DMS 273 (cell line): ENCODE measurements around the gene BRD9.
A peak's percentile ranks its signal among the peaks of the same experiment; 100 is the strongest.
"Not testable (repeated sequence)": the region's sequence is repeated elsewhere in the genome, so short reads cannot be mapped to it uniquely, and the experiment has no call there.

Source experiments
- DNase-seq: peaks from one replicate; lab custom pipeline; 2025; ENCODE audit not compliant: unreplicated experiment; lab: John Stamatoyannopoulos, UW

The BRD9 gene

DNA sequence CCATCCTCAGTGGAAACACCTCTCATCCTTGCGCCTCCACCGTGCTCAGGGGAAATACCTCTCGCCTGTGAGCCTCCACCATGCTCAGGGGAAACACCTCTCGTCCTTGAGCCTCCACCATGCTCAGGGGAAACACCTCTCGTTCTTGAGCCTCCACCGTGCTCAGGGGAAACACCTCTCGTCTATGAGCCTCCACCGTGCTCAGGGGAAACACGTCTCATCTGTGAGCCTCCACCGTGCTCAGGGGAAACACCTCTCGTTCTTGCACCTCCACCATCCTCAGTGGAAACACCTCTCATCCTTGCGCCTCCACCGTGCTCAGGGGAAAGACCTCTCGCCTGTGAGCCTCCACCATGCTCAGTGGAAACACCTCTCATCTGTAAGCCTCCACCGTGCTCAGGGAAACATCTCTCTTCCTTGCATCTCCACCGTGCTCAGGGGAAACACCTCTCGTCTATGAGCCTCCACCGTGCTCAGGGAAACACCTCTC is 46.0 kb downstream of the BRD9 start:
- not testable (repeated sequence) for DNase-seq

GRCh38 chr5:845676-846601 is 46.7 kb downstream of the BRD9 start:
- not testable (repeated sequence) for DNase-seq

- DNase-seq: not testable (repeated sequence)
These were observed 47.4 kb downstream of the BRD9 start for GRCh38 chr5:845031-845675.

- DNase-seq: not testable (repeated sequence)
These were observed 48.2 kb downstream of the BRD9 start for GRCh38 chr5:844426-844825.

- DNase-seq: not testable (repeated sequence)
These were observed 48.7 kb downstream of the BRD9 start for GRCh38 chr5:843926-844325.

GRCh38 chr5:843371-843770 is 49.2 kb downstream of the BRD9 start:
- DNase-seq: not testable (repeated sequence)

DNA sequence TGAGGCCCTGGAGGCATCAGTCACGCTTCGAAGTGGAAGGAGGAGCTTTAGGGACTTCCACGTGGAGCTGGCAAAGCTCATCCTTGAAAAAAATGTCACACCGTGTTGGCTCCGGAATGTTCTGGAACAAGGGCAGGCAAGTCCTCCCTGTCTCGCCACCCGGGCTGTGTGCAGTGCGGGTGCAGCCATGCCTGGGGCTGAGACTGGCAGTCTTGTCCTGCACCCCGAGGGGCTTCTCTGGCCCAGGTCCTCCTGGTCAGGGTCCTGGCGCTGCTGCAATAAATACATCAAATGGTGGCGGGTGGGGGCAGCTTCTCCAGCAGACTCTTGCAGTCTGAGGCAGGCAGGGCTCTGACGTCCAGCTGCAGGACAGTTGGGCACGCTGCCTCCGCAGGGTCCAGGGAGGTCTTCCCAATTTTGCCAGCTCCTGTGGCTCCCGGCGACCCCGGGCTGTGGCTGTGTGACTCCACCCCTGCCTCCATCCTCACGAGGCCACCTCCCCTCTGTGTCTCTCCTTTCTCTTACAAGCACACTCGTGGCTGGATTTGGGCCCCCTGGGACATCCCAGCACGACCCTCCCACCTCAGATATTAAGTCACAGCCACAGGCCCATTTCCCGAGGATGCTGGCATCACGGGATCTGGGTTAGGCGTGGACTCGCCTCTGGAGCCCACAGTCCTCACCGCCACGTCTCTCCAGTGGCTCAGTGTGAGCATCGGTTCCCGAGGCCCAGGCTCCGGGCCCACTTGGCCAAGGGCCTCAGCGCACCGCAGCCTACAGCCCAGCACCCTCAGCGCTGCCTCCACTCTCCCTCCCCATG is 50.0 kb downstream of the BRD9 start:
- DNase-seq: not testable (repeated sequence)

DNA sequence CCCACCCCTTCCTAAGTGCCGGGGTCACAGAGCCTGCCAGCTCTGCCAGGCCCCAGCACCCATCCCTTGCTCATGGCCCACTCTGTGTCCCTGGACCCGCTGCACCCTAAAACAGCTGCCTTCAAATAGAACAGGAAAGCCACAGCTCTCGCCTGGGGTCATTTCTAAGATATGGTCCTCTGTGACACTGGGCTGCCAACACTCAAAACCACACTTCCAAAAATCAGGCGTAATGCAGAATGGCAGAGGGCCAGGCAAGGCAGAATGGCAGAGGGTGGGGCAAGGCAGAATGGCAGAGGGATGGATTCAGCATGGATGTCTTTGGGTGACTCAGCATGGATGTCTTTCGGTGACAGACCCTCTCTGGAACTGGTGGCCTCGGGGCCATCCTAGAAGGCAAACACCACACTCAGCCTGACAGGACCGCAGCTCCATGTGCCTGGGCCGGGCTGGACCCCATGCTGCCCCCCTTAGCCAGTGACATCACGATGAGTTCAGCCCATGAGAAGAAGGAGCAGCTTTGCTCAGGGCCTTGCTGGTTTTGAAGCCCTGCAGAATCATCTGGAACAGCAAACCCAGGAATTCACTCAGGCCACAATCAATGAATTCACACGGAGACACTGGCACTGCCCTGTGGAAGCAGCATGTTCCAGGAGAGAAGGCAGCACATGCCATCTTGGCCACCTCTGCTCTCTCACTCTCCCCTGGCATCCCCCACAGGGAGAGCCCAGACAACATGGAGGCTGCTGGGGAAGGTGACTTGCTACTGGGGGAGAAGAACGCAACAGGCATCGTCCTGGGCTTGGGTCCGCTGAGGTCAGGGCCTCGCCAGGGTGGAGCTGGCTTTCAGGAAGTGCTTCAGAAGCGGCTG is 50.8 kb downstream of the BRD9 start:
- not testable (repeated sequence) for DNase-seq

GRCh38 chr5:840974-841435 is 51.6 kb downstream of the BRD9 start:
- not testable (repeated sequence) for DNase-seq

DNA sequence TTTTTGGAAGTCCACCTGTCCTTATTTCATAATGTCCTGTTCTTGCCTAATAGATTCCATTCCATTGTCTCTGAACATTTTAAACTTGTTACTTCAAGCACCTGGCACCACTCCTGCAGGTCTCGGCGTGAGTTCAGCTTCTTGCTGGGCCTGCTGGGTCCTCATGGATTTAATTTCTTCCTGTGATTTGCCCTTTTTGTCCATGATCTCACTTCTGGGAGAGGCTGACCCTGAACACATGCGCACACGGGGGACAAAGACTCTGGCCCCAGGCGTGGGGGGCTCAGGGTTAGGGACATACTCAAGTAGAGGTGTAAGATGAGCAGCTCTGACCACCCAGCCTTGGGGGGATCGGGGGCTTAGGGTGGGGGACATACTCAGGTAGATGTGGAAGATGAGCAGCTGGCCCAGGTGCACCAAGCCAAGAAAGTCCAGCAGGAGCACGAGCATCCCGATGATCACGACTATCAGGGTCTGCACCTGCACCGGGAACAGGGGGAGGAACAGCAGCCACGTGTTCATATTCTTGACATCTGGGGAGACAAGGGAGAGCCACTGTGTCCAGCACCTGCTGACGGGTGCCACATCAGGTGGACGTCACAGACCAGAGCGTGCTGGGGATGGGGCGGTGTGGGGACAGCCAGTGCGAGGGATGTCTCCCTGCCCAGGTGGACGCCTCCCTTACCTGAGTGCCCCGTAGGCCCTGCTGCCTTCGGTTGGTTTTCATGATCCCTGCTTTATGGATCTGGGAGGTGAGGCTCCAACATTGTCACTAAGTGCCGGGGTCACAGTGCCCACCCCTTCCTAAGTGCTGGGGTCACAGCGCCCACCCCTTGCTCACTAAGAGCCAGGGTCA is 52.3 kb downstream of the BRD9 start:
- not testable (repeated sequence) for DNase-seq

DNA sequence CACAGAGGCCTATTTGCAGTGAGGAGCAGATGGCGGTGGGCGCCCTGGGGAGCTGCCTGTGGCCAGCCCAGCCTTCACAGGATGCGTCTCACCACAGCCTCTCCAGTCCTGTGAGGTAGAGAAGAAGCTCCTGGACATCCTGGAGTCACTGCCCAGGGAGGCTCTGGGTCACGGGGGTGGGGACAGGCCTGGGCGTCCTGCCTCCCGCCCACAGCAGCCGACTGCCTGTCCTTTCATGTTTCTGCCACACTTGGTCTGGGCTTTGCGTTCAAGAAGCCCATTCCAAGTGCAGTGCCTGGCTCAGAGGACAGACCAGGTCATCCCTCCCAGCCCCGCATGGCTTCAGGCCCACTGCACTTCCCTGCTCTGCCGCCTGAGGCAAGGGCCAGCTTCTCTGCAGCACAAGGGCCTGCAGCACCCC is 54.2 kb downstream of the BRD9 start:
- peak; percentile 64 for DNase-seq

DNA sequence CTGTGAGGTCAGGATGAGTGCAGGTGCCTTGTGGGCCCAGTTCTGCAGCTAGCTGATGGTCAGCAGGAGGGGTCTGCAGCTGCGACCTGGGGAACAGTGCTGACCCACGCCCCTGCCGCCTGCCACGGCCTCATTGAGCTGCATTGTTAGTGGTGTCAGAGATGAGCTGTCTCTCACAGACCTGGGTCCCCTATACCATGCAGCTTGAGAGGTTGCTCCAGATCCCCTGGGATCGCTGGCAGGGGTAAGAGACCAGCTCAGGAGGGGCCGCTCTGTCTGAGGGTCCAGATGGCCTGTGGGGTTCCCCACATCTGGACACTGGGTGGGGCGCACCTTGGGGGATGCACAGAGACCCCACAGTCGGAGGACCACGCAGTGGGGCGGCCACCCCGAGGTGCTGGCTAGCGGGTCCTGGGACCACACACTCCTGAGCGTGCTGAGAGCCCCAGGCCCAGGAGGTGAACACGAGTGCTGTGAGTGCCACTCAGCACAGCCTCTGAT is 54.9 kb downstream of the BRD9 start:
- not testable (repeated sequence) for DNase-seq

DNA sequence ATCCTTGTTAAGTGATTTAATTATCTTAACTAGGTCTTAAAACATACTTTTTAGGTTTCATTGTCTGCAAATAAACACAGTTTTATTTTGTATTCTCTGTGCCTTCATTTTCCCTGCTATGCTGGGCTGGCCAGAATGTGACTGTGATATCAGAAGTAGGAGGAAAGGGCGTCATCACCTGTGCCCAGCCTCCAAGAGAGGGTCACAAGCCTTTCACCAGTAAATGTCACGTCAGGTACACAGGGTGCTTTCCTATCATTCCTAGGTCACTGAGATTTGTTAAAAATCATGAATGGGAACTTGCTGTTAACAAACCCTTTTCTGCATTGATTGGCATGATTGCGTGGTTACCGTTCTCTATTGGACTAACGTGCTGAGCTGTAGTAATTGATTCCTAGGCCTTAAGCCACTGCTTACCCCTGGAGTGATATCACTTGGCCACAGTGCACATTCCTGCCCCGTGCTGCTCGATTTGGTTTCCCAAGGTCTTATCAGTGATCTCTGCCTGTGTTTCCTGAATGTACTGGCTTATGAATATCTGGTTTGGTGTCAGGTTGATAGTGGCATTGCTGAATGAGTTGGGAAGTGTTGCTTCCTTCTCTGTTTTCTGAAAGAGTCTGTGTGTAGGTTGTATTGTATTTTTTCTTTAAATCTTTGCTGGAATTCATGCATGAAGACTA is 56.5 kb downstream of the BRD9 start:
- not testable (repeated sequence) for DNase-seq

DNA sequence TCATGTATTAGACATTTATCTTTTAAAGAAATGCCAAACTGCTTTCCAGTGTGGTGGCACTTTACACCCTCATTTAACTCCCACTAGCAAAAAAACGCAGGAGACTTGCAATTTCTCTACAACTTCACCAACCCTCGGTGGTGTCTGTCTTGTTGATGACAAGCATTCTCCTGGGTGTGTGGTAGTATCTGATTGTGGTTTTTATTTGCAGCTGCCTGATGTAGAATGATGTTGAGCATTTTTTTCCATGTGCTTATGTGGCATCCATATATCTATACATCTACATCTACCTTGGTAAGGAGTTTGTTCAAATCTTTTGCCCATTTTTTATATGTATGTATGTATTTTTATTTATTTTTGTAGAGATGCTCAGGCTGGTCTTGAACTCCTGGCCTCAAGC is 58.6 kb downstream of the BRD9 start:
- not testable (repeated sequence) for DNase-seq

- not testable (repeated sequence) for DNase-seq
These were observed 64.4 kb downstream of the BRD9 start for GRCh38 chr5:828194-828593.

DNA sequence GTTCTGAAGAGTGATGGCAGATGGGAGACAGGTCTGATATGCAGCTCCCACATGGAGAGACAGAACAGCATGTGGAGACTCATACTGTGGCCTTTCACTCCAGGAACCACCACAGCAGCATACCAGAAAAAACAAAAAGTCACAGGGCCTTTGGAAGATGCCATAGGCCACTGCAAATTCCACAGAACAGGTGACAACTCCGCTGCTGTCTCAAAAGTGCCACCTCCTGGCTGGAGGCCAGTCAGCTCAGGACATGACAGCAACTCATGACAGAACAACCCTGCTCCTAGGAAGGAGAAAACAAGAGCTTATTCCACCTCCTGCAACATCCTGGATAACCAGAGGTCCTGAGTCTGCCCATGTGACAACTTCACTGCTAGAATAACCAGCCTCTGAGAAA is 67.1 kb downstream of the BRD9 start:
- not testable (repeated sequence) for DNase-seq

GRCh38 chr5:821504-821903 is 71.1 kb downstream of the BRD9 start:
- no peak for DNase-seq

DNA sequence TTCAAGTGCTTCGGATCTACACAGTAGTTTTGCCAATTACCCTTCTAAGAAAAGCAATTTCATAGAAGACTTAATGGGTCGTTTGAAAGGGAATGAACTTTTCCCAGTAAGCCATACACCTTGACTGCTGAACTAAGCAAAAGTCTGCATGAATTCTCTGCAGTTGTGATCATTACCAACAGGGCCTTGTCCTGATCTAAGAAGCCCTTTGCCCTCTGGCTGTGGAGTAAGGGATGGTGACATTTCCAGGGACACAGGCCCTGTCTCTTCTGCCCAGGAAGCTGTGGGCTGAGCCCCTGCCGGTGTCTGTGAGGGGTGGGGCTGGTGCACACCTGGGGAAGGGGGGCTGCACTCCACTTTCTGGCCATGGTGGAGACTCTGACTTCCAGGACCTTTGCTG is 72.4 kb downstream of the BRD9 start:
- DNase-seq: no peak
